HCT116 (cell line): ENCODE results near the gene NFIC. TPM values are rescaled to one million over a fixed set of nuclear protein-coding genes. Genes with fewer than 3 reads are reported as not detected.

Source experiments
- ATAC-seq: fragments of 200-7000 bp; cut with Tn5 transposase; 2 replicates; pipeline ENCODE4 v1.9.1; 2020; ENCODE audit warnings: mild to moderate bottlenecking, moderate library complexity
- BruUV-seq: library from RNA; stranded (reverse); fragments of 400-500 nt; replicated peaks from 2 replicates; lab custom pipeline; 2021; lab: Mats Ljungman, UMichigan
- CTCF ChIA-PET: fragments of 300-600 bp; sonication (Branson Sonifier 250); formaldehyde crosslinking; loops from one replicate; lab custom pipeline; 2021; ENCODE audit warnings: antibody characterized with exemption; lab: Charles Lee
- POLR2A ChIA-PET: fragments of 300-600, 350-600 bp; sonication (Branson Sonifier 250); formaldehyde crosslinking; loops from one replicate; lab custom pipeline; 2021; ENCODE audit warnings: antibody characterized with exemption; lab: Charles Lee
- RAD21 ChIA-PET, 2 experiments: fragments of 300-600 bp; sonication (Branson Sonifier 250); formaldehyde crosslinking; loops; one replicate each; lab custom pipeline; 2023; ENCODE audit warnings: low total read pairs in 2 of 2; ENCODE audit not compliant: uncharacterized antibody in 2 of 2, unreplicated experiment in 2 of 2, low non-redundant PET in 1 of 2; lab: Charles Lee
- DNase-seq: peaks from one replicate; pipeline ENCODE4 v3.0.0-alpha.2; 2010; ENCODE audit warnings: low read depth, low spot score
- H2AFZ ChIP-seq: fragments of 200-600 bp; shearing (Covaris generic), sonication (generic); 2 replicates; pipeline ENCODE4 v1.6.1; 2017; ENCODE audit warnings: low read depth, mixed run types, mixed read lengths, antibody characterized with exemption, low read length; ENCODE audit not compliant: poor library complexity, severe bottlenecking
- H3K27ac ChIP-seq: 2 replicates; pipeline ENCODE4 v1.5.1; 2012; ENCODE audit warnings: low read depth, low read length
- H3K27me3 ChIP-seq: fragments of 200-600 bp; sonication (generic); 2 replicates; pipeline ENCODE4 v1.6.1; 2016; ENCODE audit warnings: mixed run types, low read length, mixed read lengths; ENCODE audit not compliant: insufficient read depth
- H3K36me3 ChIP-seq, 2 experiments: fragments of 200-500 bp in 1 of 2; fragments of 200-600 bp in 1 of 2; sonication (Bioruptor generic) in 1 of 2; sonication (generic) in 1 of 2; 2 replicates each; pipeline versions ENCODE4 v1.5.1 to v1.6.1; 2014 to 2016; ENCODE audit warnings: low read length in 2 of 2, inconsistent platforms in 1 of 2, mixed read lengths in 1 of 2, mixed run types in 1 of 2; ENCODE audit not compliant: insufficient read depth in 2 of 2, control insufficient read depth in 1 of 2
- H3K4me1 ChIP-seq, 2 experiments: fragments of 200-600 bp in 1 of 2; sonication (generic) in 1 of 2; 2 replicates each; pipeline versions ENCODE4 v1.5.1 to v1.6.1; 2012 to 2017; ENCODE audit warnings: low read length in 2 of 2, inconsistent platforms in 1 of 2, mild to moderate bottlenecking in 1 of 2, mixed read lengths in 1 of 2, mixed run types in 1 of 2, moderate library complexity in 1 of 2; ENCODE audit not compliant: insufficient read depth in 2 of 2, control insufficient read depth in 1 of 2
- H3K4me2 ChIP-seq: fragments of 200-600 bp; sonication (generic); 2 replicates; pipeline ENCODE4 v1.6.1; 2017; ENCODE audit warnings: mixed run types, low read length, mixed read lengths
- H3K4me3 ChIP-seq, 2 experiments: fragments of 200-600 bp in 1 of 2; sonication (generic) in 1 of 2; replicated peaks in 1 of 2; 2 replicates each; pipeline ENCODE4 v1.5.1; 2011 to 2016; ENCODE audit warnings: low read length in 2 of 2, control low read depth in 1 of 2, low read depth in 1 of 2, mild to moderate bottlenecking in 1 of 2, mixed read lengths in 1 of 2, mixed run types in 1 of 2
- H3K79me2 ChIP-seq: fragments of 200-600 bp; sonication (generic); 2 replicates; pipeline ENCODE4 v1.6.1; 2017; ENCODE audit warnings: mild to moderate bottlenecking, mixed run types, low read length, moderate library complexity, mixed read lengths; ENCODE audit not compliant: insufficient read depth
- H3K9ac ChIP-seq: fragments of 200-600 bp; sonication (generic); 2 replicates; pipeline ENCODE4 v1.6.1; 2016; ENCODE audit warnings: low read length, mixed read lengths
- H3K9me2 ChIP-seq: fragments of 200-600 bp; sonication (generic), shearing (Covaris generic); 2 replicates; pipeline ENCODE4 v1.6.1; 2017; ENCODE audit warnings: mixed run types, mild to moderate bottlenecking, moderate library complexity; ENCODE audit not compliant: insufficient read depth
- H3K9me3 ChIP-seq, 2 experiments: fragments of 200-500 bp in 1 of 2; fragments of 200-600 bp in 1 of 2; sonication (Bioruptor generic) in 1 of 2; sonication (generic) in 1 of 2; 2 replicates each; pipeline ENCODE4 v1.6.1; 2014 to 2017; ENCODE audit warnings: low read length in 2 of 2, mixed read lengths in 2 of 2, inconsistent platforms in 1 of 2, low read depth in 1 of 2, mild to moderate bottlenecking in 1 of 2, mixed run types in 1 of 2, moderate library complexity in 1 of 2; ENCODE audit not compliant: control insufficient read depth in 1 of 2, insufficient read depth in 1 of 2
- H4K20me1 ChIP-seq: fragments of 200-600 bp; sonication (generic), shearing (Covaris generic); 2 replicates; pipeline ENCODE4 v1.6.1; 2017; ENCODE audit warnings: mixed run types, mild to moderate bottlenecking, moderate library complexity; ENCODE audit not compliant: insufficient read depth
- ATF3 ChIP-seq: IDR thresholded peaks from 2 replicates; pipeline ENCODE4 v1.6.1; 2012
- CEBPB ChIP-seq: IDR thresholded peaks from 2 replicates; pipeline ENCODE4 v1.6.1; 2012; ENCODE audit warnings: low read depth
- EGR1 ChIP-seq: IDR thresholded peaks from 2 replicates; pipeline ENCODE4 v1.6.1; 2012; ENCODE audit warnings: low read depth
- FOSL1 ChIP-seq: IDR thresholded peaks from 2 replicates; pipeline ENCODE4 v1.6.1; 2012; ENCODE audit warnings: low read depth
- JUND ChIP-seq: IDR thresholded peaks from 2 replicates; pipeline ENCODE4 v1.6.1; 2012
- MAX ChIP-seq: IDR thresholded peaks from 2 replicates; pipeline ENCODE4 v1.6.1; 2012
- POLR2AphosphoS5 ChIP-seq: IDR thresholded peaks from 2 replicates; pipeline ENCODE4 v1.6.1; 2011; ENCODE audit warnings: mild to moderate bottlenecking, low read depth, low read length, moderate library complexity
- RAD21 ChIP-seq: IDR thresholded peaks from 2 replicates; pipeline ENCODE4 v1.6.1; 2012; ENCODE audit warnings: low read depth, mild to moderate bottlenecking
- SIN3A ChIP-seq: IDR thresholded peaks from 2 replicates; pipeline ENCODE4 v1.6.1; 2012; ENCODE audit warnings: low read depth
- SRF ChIP-seq: IDR thresholded peaks from 2 replicates; pipeline ENCODE4 v1.6.1; 2012; ENCODE audit warnings: low read depth
- YY1 ChIP-seq: IDR thresholded peaks from 2 replicates; pipeline ENCODE4 v1.6.1; 2011; ENCODE audit warnings: low read length, low read depth, moderate library complexity, mild to moderate bottlenecking; ENCODE audit not compliant: insufficient replicate concordance; ENCODE audit errors: extremely low read depth
- ZFX ChIP-seq: fragments of 450-650 bp; IDR thresholded peaks from 2 replicates; pipeline ENCODE4 v1.6.1; 2017
- ZNF274 ChIP-seq: fragments of 200-500 bp; sonication (Bioruptor generic); IDR thresholded peaks from 2 replicates; pipeline ENCODE4 v1.6.1; 2014; ENCODE audit warnings: mild to moderate bottlenecking, low read depth, low read length, inconsistent platforms
- intact Hi-C: fragments of 100-400 bp; cut with micrococcal nuclease; formaldehyde crosslinking; loops from 2 replicates; pipeline ENCODE4 v1.10.0; 2022
- total RNA-seq: library from RNA; stranded (reverse); gene quantifications from one replicate; pipeline ENCODE4 v1.2.1, GENCODE V29; 2021; ENCODE audit not compliant: unreplicated experiment

Gene NFIC
- total RNA-seq, 1 experiment from 2014 or later = 116 TPM

- peak; percentile 98 for TF ChIP-seq YY1
- TF ChIP-seq RAD21 = no peak
- no peak for TF ChIP-seq ZNF274
- TF ChIP-seq JUND = no peak; the same call in none of the 2 replicates
Measured at GRCh38 chr19:3500429-3501101, 134.2 kb downstream of the NFIC start, which contains the start of gene DOHH (continued).

GRCh38 chr19:3501780-3502179 is 135.4 kb downstream of the NFIC start:
- H3K4me3 ChIP-seq = no peak overlapping the region
- peaks cover 15 to 27% of the 10 kb centered on the region in 2 experiments; a peak in 3 of 4 replicates for H3K4me1 ChIP-seq
- H3K9me2 ChIP-seq = no peaks in the 10 kb centered on the region
- TF ChIP-seq JUND (no peak), MAX (no peak), EGR1 (no peak), ZNF274 (no peak), SIN3A (no peak), POLR2AphosphoS5 (no peak), CEBPB (no peak), FOSL1 (no peak), ZFX (no peak), ATF3 (no peak), SRF (no peak), YY1 (no peak)
- no peaks in the 10 kb centered on the region for H4K20me1 ChIP-seq
- ATAC-seq = no peak
- intact Hi-C loops = no loop called here
- no peak overlapping the region for H3K4me2 ChIP-seq
- peaks cover 42% of the 10 kb centered on the region for H3K79me2 ChIP-seq
- H2AFZ ChIP-seq = no peak overlapping the region
- no TSS peak for BruUV-seq
- H3K36me3 ChIP-seq = peaks cover 0 to under 1% of the 10 kb centered on the region in 2 experiments; a peak in 1 of 4 replicates
- no peaks in the 10 kb centered on the region for H3K9me3 ChIP-seq
- CTCF ChIA-PET = interaction anchor here (1.0 to 2.6 kb wide), 2 partner anchors 17 to 197 kb away, joined by 5 to 7 read pairs; no protein-coding TSS in a partner anchor
- no peak overlapping the region for H3K9ac ChIP-seq
- DNase-seq = no peak
- RAD21 ChIA-PET = no interaction called here
- no peak overlapping the region; the same call in 1 of the 2 replicates for H3K27ac ChIP-seq
- POLR2A ChIA-PET = no interaction called here
- no peaks in the 10 kb centered on the region for H3K27me3 ChIP-seq
